ENCODE results near the gene LILRB5.

- TF ChIP-seq FOXP2 (optimal IDR thresholded peaks at IDR 0.05; ENCODE audit: control extremely low read depth, extremely low read length, insufficient read depth), result no peak
- TF ChIP-seq POLR2AphosphoS5 (IDR thresholded peaks at IDR 0.05; ENCODE audit: borderline replicate concordance, low read depth, low read length), result no peak
- TF ChIP-seq EZH2 (IDR thresholded peaks at IDR 0.05), result no peak
These were observed 22.4 kb upstream of the LILRB5 start for GRCh38 chr19:54279406-54279962.

Measured in SK-N-MC (cell line).